Measurements from ENCODE around the gene CDK14.

GRCh38 chr7:91079487-91079886 lies 483.4 kb downstream of the CDK14 start:
- TF ChIP-seq CTCF (conservative IDR thresholded peaks at IDR 0.05) (no peak), EZH2 (IDR thresholded peaks at IDR 0.05; ENCODE audit: low read depth) (no peak)
